GM18526 (cell line): ENCODE data around the gene GRAMD1B.

Experiments used
- POLR2A ChIP-seq: IDR thresholded peaks from 3 replicates; pipeline ENCODE4 v1.6.1; 2011; ENCODE audit not compliant: insufficient read length; ENCODE audit errors: extremely low read depth

GRAMD1B gene

GRCh38 chr11:123654566-123655081, 224.6 kb downstream of the GRAMD1B start, which contains the start of gene SCN3B:
Gene SCN3B, minus strand, starts transcription at chr11:123654624. Its CDS starts 823 bp downstream, at chr11:123653801.
- TF ChIP-seq POLR2A: no peak

- TF ChIP-seq POLR2A: no peak
Measured at GRCh38 chr11:123659311-123659710, 229.2 kb downstream of the GRAMD1B start.

DNA sequence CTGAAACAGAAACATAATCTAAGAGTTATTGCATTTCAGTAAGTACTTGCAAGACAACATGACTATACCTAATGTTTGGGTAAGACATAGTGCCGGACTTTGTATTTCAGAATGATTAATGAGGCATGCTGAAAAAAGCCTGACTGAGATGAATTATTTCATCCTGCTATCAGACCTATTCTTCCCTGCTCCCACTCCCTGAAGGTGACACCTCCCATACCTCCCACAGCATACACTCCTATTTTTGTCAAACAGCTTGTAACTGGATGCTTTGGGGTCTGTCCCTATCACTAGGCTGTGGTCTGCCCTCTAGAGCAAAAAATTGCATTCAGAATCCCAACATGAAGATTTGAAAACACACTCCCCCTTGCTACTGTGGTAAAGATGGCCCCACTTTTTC, 235.2 kb downstream of the GRAMD1B start:
- no peak for TF ChIP-seq POLR2A

DNA sequence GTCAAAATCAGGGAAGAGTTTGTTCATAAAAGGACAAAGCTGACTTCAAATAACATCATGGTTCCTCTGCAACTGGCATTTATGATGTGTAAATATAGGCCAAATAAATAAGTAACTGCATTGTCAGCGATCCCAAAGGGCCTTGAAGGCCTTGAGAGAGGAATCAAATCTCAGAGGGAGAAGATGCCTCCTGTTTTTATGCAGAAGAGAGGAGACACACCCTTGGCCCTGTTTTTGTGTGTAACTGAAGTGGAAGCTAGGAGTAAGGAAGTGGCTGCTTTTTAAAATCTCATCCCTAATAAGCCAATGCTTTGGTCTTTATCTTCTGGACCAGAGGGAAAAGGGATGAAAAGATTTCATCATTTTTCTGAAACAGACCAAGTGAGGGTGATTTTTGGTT, 240.0 kb downstream of the GRAMD1B start:
- TF ChIP-seq POLR2A: no peak

DNA sequence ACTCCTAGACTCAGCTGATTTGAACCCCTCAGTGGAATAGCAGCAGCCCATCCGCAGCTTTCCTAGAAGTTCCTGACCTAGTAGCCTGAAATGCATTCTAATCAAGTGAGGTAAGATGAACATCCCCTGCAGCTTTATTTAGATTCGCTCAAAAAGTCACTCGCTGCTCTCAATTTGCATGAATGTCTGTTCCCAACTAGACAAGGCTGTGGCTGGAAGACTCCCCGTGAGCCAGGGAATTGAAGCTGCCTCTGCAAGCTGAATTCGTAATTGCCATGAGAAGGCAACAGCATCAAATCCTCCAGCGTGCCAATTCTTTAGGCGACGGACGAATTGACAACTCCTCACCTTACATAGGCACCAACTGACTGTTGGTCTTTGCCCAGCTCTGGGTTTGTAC, 241.5 kb downstream of the GRAMD1B start:
- no peak for TF ChIP-seq POLR2A

DNA sequence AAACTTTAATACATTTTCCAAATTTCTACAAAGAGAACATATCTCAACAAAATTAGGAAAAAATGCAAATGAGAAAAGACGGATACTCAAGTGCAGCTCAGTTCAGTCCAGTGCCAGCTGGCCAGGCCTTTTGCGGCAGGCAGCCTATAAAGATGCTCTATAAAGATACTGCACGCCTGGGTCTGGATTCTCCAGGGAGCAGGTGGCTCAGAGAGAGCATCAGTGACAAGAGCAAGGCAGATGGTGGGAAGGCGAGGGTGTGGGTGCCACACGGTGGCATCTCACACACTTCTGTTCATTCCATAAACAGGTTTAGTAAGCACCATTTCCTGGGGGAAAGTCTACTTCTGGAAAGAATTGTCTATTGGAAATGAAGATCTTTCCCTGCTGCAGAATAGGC, 242.5 kb downstream of the GRAMD1B start:
- no peak for TF ChIP-seq POLR2A

DNA sequence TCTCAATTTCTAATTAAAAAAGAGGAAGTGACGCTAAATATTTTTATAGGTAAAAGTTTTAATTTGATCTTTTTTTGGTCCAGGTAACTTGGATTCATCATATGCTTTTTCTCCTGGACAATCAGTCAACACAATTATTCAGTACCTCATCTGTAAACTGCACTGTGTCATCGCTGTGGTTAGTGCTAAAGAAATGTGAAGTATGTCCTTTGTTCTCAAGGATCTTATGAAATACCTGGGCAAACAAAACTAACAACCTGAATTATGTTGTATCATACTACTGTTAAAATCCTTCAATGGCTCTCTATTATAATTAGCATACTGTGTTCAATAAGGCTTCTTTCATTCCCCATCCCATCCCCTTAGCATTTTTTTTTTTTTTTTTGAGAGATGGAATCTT, 244.2 kb downstream of the GRAMD1B start:
- TF ChIP-seq POLR2A: no peak
